HCT116 (cell line): ENCODE data around the gene STK35. TPM values are rescaled to one million over a fixed set of nuclear protein-coding genes. Genes with fewer than 3 reads are reported as not detected.

ENCODE experiments used
- ATAC-seq: fragments of 200-7000 bp; cut with Tn5 transposase; 2 replicates; pipeline ENCODE4 v1.9.1; 2020; ENCODE audit warnings: mild to moderate bottlenecking, moderate library complexity
- BruUV-seq: library from RNA; stranded (reverse); fragments of 400-500 nt; replicated peaks from 2 replicates; lab custom pipeline; 2021; lab: Mats Ljungman, UMichigan
- CTCF ChIA-PET: fragments of 300-600 bp; sonication (Branson Sonifier 250); formaldehyde crosslinking; loops from one replicate; lab custom pipeline; 2021; ENCODE audit warnings: antibody characterized with exemption; lab: Charles Lee
- POLR2A ChIA-PET: fragments of 300-600, 350-600 bp; sonication (Branson Sonifier 250); formaldehyde crosslinking; loops from one replicate; lab custom pipeline; 2021; ENCODE audit warnings: antibody characterized with exemption; lab: Charles Lee
- RAD21 ChIA-PET, 2 experiments: fragments of 300-600 bp; sonication (Branson Sonifier 250); formaldehyde crosslinking; loops; one replicate each; lab custom pipeline; 2023; ENCODE audit warnings: low total read pairs in 2 of 2; ENCODE audit not compliant: uncharacterized antibody in 2 of 2, unreplicated experiment in 2 of 2, low non-redundant PET in 1 of 2; lab: Charles Lee
- DNase-seq: peaks from one replicate; pipeline ENCODE4 v3.0.0-alpha.2; 2010; ENCODE audit warnings: low read depth, low spot score
- H2AFZ ChIP-seq: fragments of 200-600 bp; shearing (Covaris generic), sonication (generic); 2 replicates; pipeline ENCODE4 v1.6.1; 2017; ENCODE audit warnings: low read depth, mixed run types, mixed read lengths, antibody characterized with exemption, low read length; ENCODE audit not compliant: poor library complexity, severe bottlenecking
- H3K27ac ChIP-seq: 2 replicates; pipeline ENCODE4 v1.5.1; 2012; ENCODE audit warnings: low read depth, low read length
- H3K27me3 ChIP-seq: fragments of 200-600 bp; sonication (generic); 2 replicates; pipeline ENCODE4 v1.6.1; 2016; ENCODE audit warnings: mixed run types, low read length, mixed read lengths; ENCODE audit not compliant: insufficient read depth
- H3K36me3 ChIP-seq, 2 experiments: fragments of 200-500 bp in 1 of 2; fragments of 200-600 bp in 1 of 2; sonication (Bioruptor generic) in 1 of 2; sonication (generic) in 1 of 2; 2 replicates each; pipeline versions ENCODE4 v1.5.1 to v1.6.1; 2014 to 2016; ENCODE audit warnings: low read length in 2 of 2, inconsistent platforms in 1 of 2, mixed read lengths in 1 of 2, mixed run types in 1 of 2; ENCODE audit not compliant: insufficient read depth in 2 of 2, control insufficient read depth in 1 of 2
- H3K4me1 ChIP-seq, 2 experiments: fragments of 200-600 bp in 1 of 2; sonication (generic) in 1 of 2; 2 replicates each; pipeline versions ENCODE4 v1.5.1 to v1.6.1; 2012 to 2017; ENCODE audit warnings: low read length in 2 of 2, inconsistent platforms in 1 of 2, mild to moderate bottlenecking in 1 of 2, mixed read lengths in 1 of 2, mixed run types in 1 of 2, moderate library complexity in 1 of 2; ENCODE audit not compliant: insufficient read depth in 2 of 2, control insufficient read depth in 1 of 2
- H3K4me2 ChIP-seq: fragments of 200-600 bp; sonication (generic); 2 replicates; pipeline ENCODE4 v1.6.1; 2017; ENCODE audit warnings: mixed run types, low read length, mixed read lengths
- H3K4me3 ChIP-seq, 2 experiments: fragments of 200-600 bp in 1 of 2; sonication (generic) in 1 of 2; replicated peaks in 1 of 2; 2 replicates each; pipeline ENCODE4 v1.5.1; 2011 to 2016; ENCODE audit warnings: low read length in 2 of 2, control low read depth in 1 of 2, low read depth in 1 of 2, mild to moderate bottlenecking in 1 of 2, mixed read lengths in 1 of 2, mixed run types in 1 of 2
- H3K79me2 ChIP-seq: fragments of 200-600 bp; sonication (generic); 2 replicates; pipeline ENCODE4 v1.6.1; 2017; ENCODE audit warnings: mild to moderate bottlenecking, mixed run types, low read length, moderate library complexity, mixed read lengths; ENCODE audit not compliant: insufficient read depth
- H3K9ac ChIP-seq: fragments of 200-600 bp; sonication (generic); 2 replicates; pipeline ENCODE4 v1.6.1; 2016; ENCODE audit warnings: low read length, mixed read lengths
- H3K9me2 ChIP-seq: fragments of 200-600 bp; sonication (generic), shearing (Covaris generic); 2 replicates; pipeline ENCODE4 v1.6.1; 2017; ENCODE audit warnings: mixed run types, mild to moderate bottlenecking, moderate library complexity; ENCODE audit not compliant: insufficient read depth
- H3K9me3 ChIP-seq, 2 experiments: fragments of 200-500 bp in 1 of 2; fragments of 200-600 bp in 1 of 2; sonication (Bioruptor generic) in 1 of 2; sonication (generic) in 1 of 2; 2 replicates each; pipeline ENCODE4 v1.6.1; 2014 to 2017; ENCODE audit warnings: low read length in 2 of 2, mixed read lengths in 2 of 2, inconsistent platforms in 1 of 2, low read depth in 1 of 2, mild to moderate bottlenecking in 1 of 2, mixed run types in 1 of 2, moderate library complexity in 1 of 2; ENCODE audit not compliant: control insufficient read depth in 1 of 2, insufficient read depth in 1 of 2
- H4K20me1 ChIP-seq: fragments of 200-600 bp; sonication (generic), shearing (Covaris generic); 2 replicates; pipeline ENCODE4 v1.6.1; 2017; ENCODE audit warnings: mixed run types, mild to moderate bottlenecking, moderate library complexity; ENCODE audit not compliant: insufficient read depth
- ATF3 ChIP-seq: IDR thresholded peaks from 2 replicates; pipeline ENCODE4 v1.6.1; 2012
- CBX3 ChIP-seq: IDR thresholded peaks from 2 replicates; pipeline ENCODE4 v1.6.1; 2012; ENCODE audit warnings: low read depth
- CTCF ChIP-seq, 3 experiments: fragments of 200-600 bp in 1 of 3; sonication (generic) in 1 of 3; IDR thresholded peaks in 2 of 3; conservative IDR thresholded peaks in 1 of 3; 2 replicates each; pipeline ENCODE4 v1.5.1; 2012 to 2017; ENCODE audit warnings: low read depth in 2 of 3, low read length in 2 of 3, antibody characterized with exemption in 1 of 3, borderline replicate concordance in 1 of 3, control low read depth in 1 of 3, mild to moderate bottlenecking in 1 of 3, mixed read lengths in 1 of 3, mixed run types in 1 of 3, moderate library complexity in 1 of 3; ENCODE audit not compliant: insufficient read depth in 1 of 3
- MAX ChIP-seq: IDR thresholded peaks from 2 replicates; pipeline ENCODE4 v1.6.1; 2012
- POLR2A ChIP-seq: IDR thresholded peaks from 2 replicates; pipeline ENCODE4 v1.7.0; 2011; ENCODE audit warnings: borderline replicate concordance; ENCODE audit not compliant: insufficient read depth, insufficient read length; ENCODE audit errors: extremely low read depth
- POLR2AphosphoS5 ChIP-seq: IDR thresholded peaks from 2 replicates; pipeline ENCODE4 v1.6.1; 2011; ENCODE audit warnings: mild to moderate bottlenecking, low read depth, low read length, moderate library complexity
- RAD21 ChIP-seq: IDR thresholded peaks from 2 replicates; pipeline ENCODE4 v1.6.1; 2012; ENCODE audit warnings: low read depth, mild to moderate bottlenecking
- SP1 ChIP-seq: IDR thresholded peaks from 2 replicates; pipeline ENCODE4 v1.6.1; 2012; ENCODE audit warnings: low read depth
- TCF7L2 ChIP-seq: IDR thresholded peaks from 2 replicates; pipeline ENCODE4 v1.7.0; 2011; ENCODE audit warnings: borderline replicate concordance, inconsistent platforms; ENCODE audit not compliant: insufficient read depth, insufficient read length; ENCODE audit errors: extremely low read depth
- ZFX ChIP-seq: fragments of 450-650 bp; IDR thresholded peaks from 2 replicates; pipeline ENCODE4 v1.6.1; 2017
- intact Hi-C: fragments of 100-400 bp; cut with micrococcal nuclease; formaldehyde crosslinking; loops from 2 replicates; pipeline ENCODE4 v1.10.0; 2022
- total RNA-seq: library from RNA; stranded (reverse); gene quantifications from one replicate; pipeline ENCODE4 v1.2.1, GENCODE V29; 2021; ENCODE audit not compliant: unreplicated experiment

Gene STK35
- total RNA-seq, 1 experiment from 2014 or later = 32.8 TPM

GRCh38 chr20:2093883-2094282 lies 7.7 kb upstream of the STK35 start:
- BruUV-seq = no TSS peak
- Histone ChIP-seq H4K20me1 (no peaks in the 10 kb centered on the region), H3K4me1 (no peaks in the 10 kb centered on the region), H3K4me3 (no peak overlapping the region), H3K36me3 (no peaks in the 10 kb centered on the region), H3K79me2 (no peaks in the 10 kb centered on the region), H3K4me2 (no peak overlapping the region), H3K9me2 (no peaks in the 10 kb centered on the region), H3K27me3 (peaks cover 31% of the 10 kb centered on the region), H2AFZ (no peak overlapping the region), H3K9me3 (no peaks in the 10 kb centered on the region), H3K27ac (no peak overlapping the region), H3K9ac (no peak overlapping the region)
- no peak for ATAC-seq
- ChIA-PET POLR2A (interaction anchor here (1.0 kb wide), 2 partner anchors 10 to 377 kb away, joined by 3 read pairs; partner anchors contain the start of gene SNRPB), CTCF (interaction anchor here (0.6 to 2.9 kb wide), 15 partner anchors 8 to 317 kb away, joined by 3 to 20 read pairs (median 6); partner anchors contain the start of gene STK35), RAD21 (no interaction called here)
- intact Hi-C loops = loop anchor here (1.0 kb wide), 3 partner anchors 88 to 330 kb away; no protein-coding TSS in a partner anchor
- TF ChIP-seq TCF7L2 = no peak
- TF ChIP-seq ZFX = no peak
- no peak for TF ChIP-seq ATF3
- no peak for TF ChIP-seq SP1
- no peak for TF ChIP-seq MAX
- no peak for TF ChIP-seq CTCF (IDR thresholded peaks at IDR 0.05 in 2 of 3, conservative IDR thresholded peaks at IDR 0.05 in 1 of 3; ENCODE audit: borderline replicate concordance in 1 of 3, insufficient read depth in 1 of 3, low read depth in 2 of 3, low read length in 2 of 3)
- TF ChIP-seq POLR2AphosphoS5 = no peak
- TF ChIP-seq POLR2A = no peak
- TF ChIP-seq RAD21 = no peak
- no peak for TF ChIP-seq CBX3
- no peak for DNase-seq
